Lower lobe of right lung (tissue), 2 donors: Measurements from ENCODE around the gene FN1. TPM values are rescaled to one million over a fixed set of nuclear protein-coding genes. Genes with fewer than 3 reads are reported as not detected.
"Not testable (repeated sequence)": the region's sequence is repeated elsewhere in the genome, so short reads cannot be mapped to it uniquely, and the experiment has no call there.

Source experiments
- ATAC-seq, 2 donors: fragments of 200-7000 bp; cut with Tn5 transposase; one replicate each; pipeline ENCODE4 v1.9.1; 2020 to 2022; ENCODE audit warnings: mild to moderate bottlenecking in 2 of 2, moderate library complexity in 2 of 2
- DNase-seq: peaks from one replicate; pipeline ENCODE4 v3.0.0-alpha.2; 2020
- H3K27ac ChIP-seq: fragments of 200-600 bp; one replicate; pipeline ENCODE4 v1.8.0; 2022
- H3K27me3 ChIP-seq: fragments of 200-600 bp; one replicate; pipeline ENCODE4 v1.8.0; 2022; ENCODE audit warnings: low read depth
- H3K36me3 ChIP-seq: fragments of 200-600 bp; one replicate; pipeline ENCODE4 v1.8.0; 2022; ENCODE audit warnings: mild to moderate bottlenecking
- H3K4me1 ChIP-seq: fragments of 200-600 bp; one replicate; pipeline ENCODE4 v1.8.0; 2022
- H3K4me3 ChIP-seq: fragments of 200-600 bp; one replicate; pipeline ENCODE4 v1.8.0; 2022; ENCODE audit warnings: mild to moderate bottlenecking
- H3K9me3 ChIP-seq: fragments of 200-600 bp; one replicate; pipeline ENCODE4 v1.8.0; 2022
- CTCF ChIP-seq: fragments of 200-600 bp; IDR thresholded peaks from one replicate; pipeline ENCODE4 v1.8.0; 2022; ENCODE audit warnings: antibody characterized with exemption, mild to moderate bottlenecking
- intact Hi-C: fragments of 100-400 bp; cut with DNase I; formaldehyde crosslinking; loops from one replicate; pipeline ENCODE4 v1.11.0; 2022
- total RNA-seq: library from RNA; stranded (reverse); fragmentation: NEBNext Ultra II Directional; extraction: Animal tissue kit (Norgen Biotek cat#: 25700); gene quantifications from one replicate; pipeline ENCODE4 v1.2.1, GENCODE V29; 2021
- donor health status: DM: no; HTN: yes; CAD: no; lungs with severe emphysema.

FN1 gene
- total RNA-seq, 1 donor from 2014 or later: 1,248 TPM

DNA sequence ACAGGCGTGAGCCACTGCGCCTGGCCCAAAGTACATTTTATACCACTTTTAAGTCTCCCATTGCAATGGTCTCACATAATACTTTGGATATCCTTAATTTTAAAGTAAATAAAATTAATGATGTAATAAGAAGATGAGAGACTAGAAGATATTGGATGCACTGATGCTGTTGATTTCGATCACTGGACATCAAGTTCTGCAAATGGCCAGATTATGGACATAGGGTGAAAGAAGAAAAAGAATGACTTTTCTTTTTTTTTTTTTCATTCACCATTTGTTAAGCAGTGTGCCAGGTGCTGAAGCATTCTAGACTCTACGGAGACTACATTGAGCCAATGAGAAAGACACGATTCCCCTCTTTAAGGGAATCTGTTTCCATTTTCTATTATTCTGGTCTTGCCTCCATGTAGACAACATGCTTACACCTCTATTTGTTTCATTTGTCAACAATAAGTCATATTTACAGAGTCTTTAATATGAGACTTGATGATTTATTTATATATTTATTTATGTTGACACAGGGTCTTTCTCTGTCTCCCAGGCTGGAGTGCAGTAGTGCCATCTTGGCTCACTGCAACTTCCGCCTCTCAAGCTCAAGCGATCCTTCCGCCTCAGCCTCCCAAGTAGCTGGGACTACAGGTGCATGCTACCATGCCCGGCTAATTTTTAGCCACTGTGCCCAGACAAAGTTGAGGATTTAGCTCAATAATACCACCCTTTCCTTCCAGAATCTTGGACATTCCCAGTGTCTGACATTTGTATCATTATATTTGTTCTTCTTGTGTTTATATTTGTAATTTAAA is 23.7 kb downstream of the FN1 start:
- H3K27me3 ChIP-seq: no peaks in the 10 kb centered on the region
- ATAC-seq (no peak), DNase-seq (no peak)
- H3K9me3 ChIP-seq: no peaks in the 10 kb centered on the region
- intact Hi-C loops: no loop called here
- H3K27ac ChIP-seq: no peak overlapping the region
- no peak for TF ChIP-seq CTCF
- peaks cover 68% of the 10 kb centered on the region for H3K36me3 ChIP-seq
- no peak overlapping the region for H3K4me3 ChIP-seq
- H3K4me1 ChIP-seq: no peaks in the 10 kb centered on the region

- Histone ChIP-seq H3K36me3 (peaks cover 80% of the 10 kb centered on the region), H3K4me1 (no peaks in the 10 kb centered on the region), H3K27ac (no peak overlapping the region), H3K4me3 (no peak overlapping the region), H3K9me3 (no peaks in the 10 kb centered on the region), H3K27me3 (no peaks in the 10 kb centered on the region)
- DNase-seq: no peak
- no peak for TF ChIP-seq CTCF
- intact Hi-C loops: no loop called here
- ATAC-seq: peak in 1 of 2 donors; percentile 39
These were observed 25.0 kb downstream of the FN1 start for GRCh38 chr2:215410932-215411285.

GRCh38 chr2:215410181-215410931 is 25.5 kb downstream of the FN1 start:
- H3K27ac ChIP-seq, DNase-seq, H3K9me3 ChIP-seq, H3K4me3 ChIP-seq, H3K27me3 ChIP-seq, ATAC-seq, intact Hi-C loops, H3K4me1 ChIP-seq: not testable (repeated sequence)
- H3K36me3 ChIP-seq: peaks cover 85% of the 10 kb centered on the region

GRCh38 chr2:215409331-215410127 is 26.3 kb downstream of the FN1 start:
- TF ChIP-seq CTCF: no peak
- peaks cover 88% of the 10 kb centered on the region for H3K36me3 ChIP-seq
- intact Hi-C loops: no loop called here
- ATAC-seq: peak in 1 of 2 donors; percentile 27
- DNase-seq: no peak
- no peaks in the 10 kb centered on the region for H3K4me1 ChIP-seq
- H3K27ac ChIP-seq: peak overlapping the region; percentile 14
- H3K27me3 ChIP-seq: no peaks in the 10 kb centered on the region
- no peaks in the 10 kb centered on the region for H3K9me3 ChIP-seq
- H3K4me3 ChIP-seq: no peak overlapping the region

GRCh38 chr2:215408441-215408840 is 27.4 kb downstream of the FN1 start:
- H3K4me3 ChIP-seq, H3K4me1 ChIP-seq, DNase-seq, H3K27ac ChIP-seq, H3K9me3 ChIP-seq, ATAC-seq, H3K27me3 ChIP-seq, intact Hi-C loops: not testable (repeated sequence)
- H3K36me3 ChIP-seq: peaks cover 87% of the 10 kb centered on the region

DNA sequence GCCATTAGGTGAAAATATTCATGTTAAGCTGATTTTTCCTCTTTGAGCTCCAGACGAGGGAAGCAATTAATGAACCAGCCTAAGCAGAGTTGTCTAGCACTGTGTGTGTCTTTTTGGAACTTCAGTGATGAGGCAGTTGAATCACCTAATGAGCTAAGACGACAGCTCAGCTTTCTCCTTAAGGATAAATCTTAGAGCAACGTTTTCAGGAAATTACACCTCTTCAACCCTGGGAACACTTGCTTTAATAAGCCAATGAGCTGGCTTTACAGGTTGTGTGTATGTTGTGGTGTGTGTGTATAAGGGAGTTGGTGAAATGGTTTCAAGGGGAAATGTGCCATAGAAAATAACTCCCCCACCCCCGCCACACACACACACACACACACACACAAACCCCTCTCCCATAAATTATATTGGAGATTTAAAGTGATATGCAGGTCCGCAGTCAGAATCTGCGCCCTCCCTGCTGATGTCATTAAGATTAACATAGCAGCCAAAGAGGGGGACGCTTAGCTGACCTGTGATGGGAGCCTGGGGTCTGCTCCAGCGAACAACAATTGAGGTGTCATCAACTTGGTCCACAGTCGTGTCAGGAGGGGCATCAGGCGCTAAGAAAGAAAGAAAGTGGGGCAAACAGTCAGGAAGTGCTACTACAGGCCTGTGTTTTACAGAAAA is 28.1 kb downstream of the FN1 start:
- no peaks in the 10 kb centered on the region for H3K4me1 ChIP-seq
- ATAC-seq (no peak), DNase-seq (no peak)
- intact Hi-C loops: no loop called here
- TF ChIP-seq CTCF: no peak
- H3K27ac ChIP-seq: no peak overlapping the region
- peaks cover 84% of the 10 kb centered on the region for H3K36me3 ChIP-seq
- H3K4me3 ChIP-seq: no peak overlapping the region
- no peaks in the 10 kb centered on the region for H3K27me3 ChIP-seq
- H3K9me3 ChIP-seq: no peaks in the 10 kb centered on the region
